H9 (cell line): ENCODE results near the gene SPA17. TPM values are rescaled to one million over a fixed set of nuclear protein-coding genes. Genes with fewer than 3 reads are reported as not detected.

Experiments used
- DNase-seq: peaks from one replicate; pipeline ENCODE4 v3.0.0-alpha.2; 2017
- H2AFZ ChIP-seq: one replicate; pipeline ENCODE4 v1.6.1; 2013; ENCODE audit warnings: mild to moderate bottlenecking, low read length, control low read depth, moderate library complexity
- H2AK5ac ChIP-seq: 2 replicates; pipeline ENCODE4 v1.6.1; 2013; ENCODE audit warnings: low read length, control low read depth, mixed read lengths; ENCODE audit not compliant: insufficient read length
- H2BK120ac ChIP-seq: one replicate; pipeline ENCODE4 v1.6.1; 2013; ENCODE audit warnings: low read depth, mild to moderate bottlenecking, low read length, control low read depth, inconsistent platforms; ENCODE audit not compliant: poor library complexity, severe bottlenecking
- H2BK12ac ChIP-seq: 2 replicates; pipeline ENCODE4 v1.6.1; 2013; ENCODE audit warnings: low read length, control low read depth, mixed read lengths, low read depth; ENCODE audit not compliant: insufficient read length
- H2BK15ac ChIP-seq: 2 replicates; pipeline ENCODE4 v1.6.1; 2013; ENCODE audit warnings: low read depth, low read length, control low read depth
- H2BK20ac ChIP-seq: one replicate; pipeline ENCODE4 v1.6.1; 2013; ENCODE audit warnings: low read depth, mild to moderate bottlenecking, low read length, control low read depth, inconsistent platforms; ENCODE audit not compliant: poor library complexity, severe bottlenecking
- H2BK5ac ChIP-seq: 2 replicates; pipeline ENCODE4 v1.6.1; 2013; ENCODE audit warnings: low read length, control low read depth, mixed read lengths; ENCODE audit not compliant: insufficient read length
- H3K14ac ChIP-seq: 2 replicates; pipeline ENCODE4 v1.6.1; 2013; ENCODE audit warnings: low read length, control low read depth; ENCODE audit not compliant: insufficient read depth
- H3K18ac ChIP-seq: 2 replicates; pipeline ENCODE4 v1.6.1; 2013; ENCODE audit warnings: low read depth, mild to moderate bottlenecking, mixed read lengths, low read length, control low read depth; ENCODE audit not compliant: insufficient read length
- H3K23ac ChIP-seq: 2 replicates; pipeline ENCODE4 v1.6.1; 2013; ENCODE audit warnings: low read length, control low read depth, mixed read lengths, low read depth; ENCODE audit not compliant: insufficient read length
- H3K23me2 ChIP-seq: 2 replicates; pipeline ENCODE4 v1.6.1; 2013; ENCODE audit warnings: low read depth, mild to moderate bottlenecking, mixed read lengths, low read length, control low read depth; ENCODE audit not compliant: insufficient read length, poor library complexity, severe bottlenecking
- H3K27ac ChIP-seq: 2 replicates; pipeline ENCODE4 v1.5.1; 2013; ENCODE audit warnings: low read length, control low read depth, mixed read lengths, low read depth; ENCODE audit not compliant: insufficient read length
- H3K27me3 ChIP-seq: 2 replicates; pipeline ENCODE4 v1.6.1; 2013; ENCODE audit warnings: low read length, control low read depth, inconsistent platforms; ENCODE audit not compliant: insufficient read depth
- H3K4ac ChIP-seq: 2 replicates; pipeline ENCODE4 v1.6.1; 2013; ENCODE audit warnings: low read depth, mild to moderate bottlenecking, control low read depth, inconsistent platforms, low read length, moderate library complexity
- H3K4me1 ChIP-seq: 2 replicates; pipeline ENCODE4 v1.6.1; 2013; ENCODE audit warnings: low read length, control low read depth, inconsistent platforms; ENCODE audit not compliant: insufficient read depth
- H3K4me2 ChIP-seq: 2 replicates; pipeline ENCODE4 v1.6.1; 2013; ENCODE audit warnings: low read length, control low read depth, mixed read lengths; ENCODE audit not compliant: insufficient read length, insufficient read depth
- H3K56ac ChIP-seq: 2 replicates; pipeline ENCODE4 v1.6.1; 2013; ENCODE audit warnings: low read depth, mild to moderate bottlenecking, mixed read lengths, low read length, control low read depth; ENCODE audit not compliant: insufficient read length
- H3K79me1 ChIP-seq: 2 replicates; pipeline ENCODE4 v1.6.1; 2013; ENCODE audit warnings: low read depth, mild to moderate bottlenecking, moderate library complexity, low read length, control low read depth, inconsistent platforms; ENCODE audit not compliant: insufficient read depth, poor library complexity, severe bottlenecking
- H3K79me2 ChIP-seq: 2 replicates; pipeline ENCODE4 v1.6.1; 2013; ENCODE audit warnings: low read length, control low read depth, inconsistent platforms; ENCODE audit not compliant: insufficient read depth
- H3K9ac ChIP-seq: 2 replicates; pipeline ENCODE4 v1.6.1; 2013; ENCODE audit warnings: low read length, control low read depth, mixed read lengths; ENCODE audit not compliant: insufficient read length; ENCODE audit errors: extremely low read depth
- H3K9me3 ChIP-seq: one replicate; pipeline ENCODE4 v1.6.1; 2013; ENCODE audit warnings: low read depth, low read length, inconsistent platforms; ENCODE audit not compliant: control insufficient read depth
- H3T11ph ChIP-seq: one replicate; pipeline ENCODE4 v1.6.1; 2013; ENCODE audit warnings: mild to moderate bottlenecking, low read length, control low read depth, inconsistent platforms
- H4K20me1 ChIP-seq: one replicate; pipeline ENCODE4 v1.6.1; 2013; ENCODE audit not compliant: control insufficient read depth, insufficient read length, insufficient read depth
- H4K5ac ChIP-seq: 2 replicates; pipeline ENCODE4 v1.6.1; 2013; ENCODE audit warnings: low read depth, mild to moderate bottlenecking, mixed read lengths, low read length, control low read depth; ENCODE audit not compliant: insufficient read length
- H4K8ac ChIP-seq: replicated peaks from 2 replicates; pipeline ENCODE4 v1.6.1; 2013; ENCODE audit warnings: low read length, control low read depth, mixed read lengths, low read depth; ENCODE audit not compliant: insufficient read length
- H4K91ac ChIP-seq: 2 replicates; pipeline ENCODE4 v1.6.1; 2013; ENCODE audit warnings: low read depth, mild to moderate bottlenecking, moderate library complexity, mixed read lengths, low read length, control low read depth; ENCODE audit not compliant: insufficient read length
- H3K27ac Mint-ChIP-seq, 3 experiments: 2 replicates in 2 of 3; 3 replicates in 1 of 3; pipeline ENCODE4 v1.8.0; 2020 to 2021; ENCODE audit warnings: mixed read lengths in 3 of 3, mild to moderate bottlenecking in 1 of 3, moderate library complexity in 1 of 3
- H3K27me3 Mint-ChIP-seq: 2 replicates; pipeline ENCODE4 v1.8.0; 2021; ENCODE audit warnings: low read depth, mild to moderate bottlenecking, moderate library complexity, mixed read lengths
- H3K36me3 Mint-ChIP-seq, 3 experiments: 2 replicates in 2 of 3; 3 replicates in 1 of 3; pipeline ENCODE4 v1.8.0; 2020 to 2021; ENCODE audit warnings: low read depth in 3 of 3, mixed read lengths in 3 of 3; ENCODE audit not compliant: insufficient read depth in 1 of 3
- H3K4me1 Mint-ChIP-seq, 2 experiments: 2 replicates each; pipeline ENCODE4 v1.8.0; 2020; ENCODE audit warnings: mixed read lengths in 2 of 2
- H3K4me3 Mint-ChIP-seq, 2 experiments: 2 replicates in 1 of 2; 3 replicates in 1 of 2; pipeline ENCODE4 v1.8.0; 2020 to 2021; ENCODE audit warnings: mild to moderate bottlenecking in 2 of 2, mixed read lengths in 2 of 2, moderate library complexity in 1 of 2
- H3K9me3 Mint-ChIP-seq, 2 experiments: 2 replicates in 1 of 2; 3 replicates in 1 of 2; pipeline ENCODE4 v1.8.0; 2020; ENCODE audit warnings: mild to moderate bottlenecking in 2 of 2, mixed read lengths in 2 of 2, moderate library complexity in 1 of 2
- WGBS: extraction: QIAGEN DNeasy Blood & Tissue Kit; methylation state at CpG from one replicate; pipeline ENCODE4 v1.1.7; 2013; ENCODE audit warnings: missing lambda C conversion rate, low lambda C conversion rate, mixed read lengths; ENCODE audit not compliant: insufficient read length; ENCODE audit errors: extremely low coverage; 5-methylcytosine and 5-hydroxymethylcytosine counted together
- total RNA-seq: library from RNA; stranded (reverse); gene quantifications from 2 replicates; pipeline ENCODE4 v1.2.1, GENCODE V29; 2021
- TF ChIP-seq, protein P1 (sequence below): fragments of 200-600 bp; sonication (generic); conservative IDR thresholded peaks from 3 replicates; pipeline ENCODE4 v1.8.0; 2021; ENCODE audit warnings: antibody characterized with exemption, mild to moderate bottlenecking

SPA17 gene
- total RNA-seq, 1 experiment from 2014 or later = 6.9 TPM

DNA sequence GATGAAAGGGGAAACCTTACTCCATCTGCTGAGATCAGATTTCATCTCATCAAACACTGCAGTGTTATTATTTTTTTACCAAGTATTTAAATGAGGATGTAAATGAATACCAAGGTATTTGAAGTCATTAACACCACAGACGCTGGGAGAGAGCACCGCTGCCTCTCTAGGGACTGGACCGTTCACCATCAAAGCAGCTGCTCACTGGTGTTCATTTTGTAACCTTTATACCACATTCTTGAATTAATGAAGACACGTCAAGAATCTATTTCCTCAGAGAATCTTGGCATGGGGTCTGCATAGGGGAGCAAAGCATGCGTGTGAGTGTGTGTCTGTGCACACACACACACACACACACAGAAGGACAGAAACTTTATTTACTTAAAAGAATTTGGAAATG, 15.8 kb upstream of the SPA17 start:
- Histone ChIP-seq H3K18ac (no peak overlapping the region), H4K8ac (no peak overlapping the region), H3K56ac (no peak overlapping the region), H2AK5ac (no peak overlapping the region), H2BK15ac (no peak overlapping the region), H3K9ac (no peak overlapping the region), H3T11ph (no peak overlapping the region), H3K79me2 (no peaks in the 10 kb centered on the region), H3K4ac (no peak overlapping the region), H2BK5ac (no peak overlapping the region), H2AFZ (no peak overlapping the region), H4K91ac (no peak overlapping the region), H3K14ac (no peak overlapping the region), H3K4me1 (peaks cover 4% of the 10 kb centered on the region; the same call in 1 of the 2 replicates), H4K20me1 (no peaks in the 10 kb centered on the region), H3K27me3 (no peaks in the 10 kb centered on the region), H4K5ac (no peak overlapping the region), H3K23me2 (no peaks in the 10 kb centered on the region), H2BK12ac (no peak overlapping the region), H2BK120ac (no peak overlapping the region), H3K79me1 (no peaks in the 10 kb centered on the region), H3K4me2 (no peak overlapping the region), H3K27ac (no peak overlapping the region), H2BK20ac (no peak overlapping the region), H3K9me3 (no peaks in the 10 kb centered on the region), H3K23ac (no peak overlapping the region)
- Mint-ChIP-seq H3K4me3 (0 out of 5 replicates have a peak overlapping the region, but pooled peaks of 1 of the 2 experiments have one; percentile 3), H3K9me3 (no peaks in the 10 kb centered on the region; a peak in 1 of 5 replicates), H3K27ac (no peak overlapping the region), H3K4me1 (peaks cover 18 to 19% of the 10 kb centered on the region in 2 experiments), H3K27me3 (0 out of 2 replicates have a peak, but pooled peaks cover 1% of the 10 kb centered on the region), H3K36me3 (no peaks in the 10 kb centered on the region; a peak in 1 of 7 replicates)
- no CpG with 5 or more reads among the region's 5 CpGs for WGBS
- TF ChIP-seq, protein P1, sequence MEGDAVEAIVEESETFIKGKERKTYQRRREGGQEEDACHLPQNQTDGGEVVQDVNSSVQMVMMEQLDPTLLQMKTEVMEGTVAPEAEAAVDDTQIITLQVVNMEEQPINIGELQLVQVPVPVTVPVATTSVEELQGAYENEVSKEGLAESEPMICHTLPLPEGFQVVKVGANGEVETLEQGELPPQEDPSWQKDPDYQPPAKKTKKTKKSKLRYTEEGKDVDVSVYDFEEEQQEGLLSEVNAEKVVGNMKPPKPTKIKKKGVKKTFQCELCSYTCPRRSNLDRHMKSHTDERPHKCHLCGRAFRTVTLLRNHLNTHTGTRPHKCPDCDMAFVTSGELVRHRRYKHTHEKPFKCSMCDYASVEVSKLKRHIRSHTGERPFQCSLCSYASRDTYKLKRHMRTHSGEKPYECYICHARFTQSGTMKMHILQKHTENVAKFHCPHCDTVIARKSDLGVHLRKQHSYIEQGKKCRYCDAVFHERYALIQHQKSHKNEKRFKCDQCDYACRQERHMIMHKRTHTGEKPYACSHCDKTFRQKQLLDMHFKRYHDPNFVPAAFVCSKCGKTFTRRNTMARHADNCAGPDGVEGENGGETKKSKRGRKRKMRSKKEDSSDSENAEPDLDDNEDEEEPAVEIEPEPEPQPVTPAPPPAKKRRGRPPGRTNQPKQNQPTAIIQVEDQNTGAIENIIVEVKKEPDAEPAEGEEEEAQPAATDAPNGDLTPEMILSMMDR = no peak
- no peak for DNase-seq
